Upper lobe of left lung (tissue), 6 donors: ENCODE results near the gene ATOH8. TPM values are rescaled to one million over a fixed set of nuclear protein-coding genes. Genes with fewer than 3 reads are reported as not detected.

Experiments used
- ATAC-seq, 2 donors: fragments of 200-7000 bp; cut with Tn5 transposase; one replicate each; pipeline ENCODE4 v1.9.1; 2022; ENCODE audit warnings: mild to moderate bottlenecking in 2 of 2, moderate library complexity in 2 of 2; ENCODE audit not compliant: low FRiP score in 2 of 2
- DNase-seq, 2 donors: peaks; one replicate each; pipeline ENCODE4 v3.0.0-alpha.2; 2019 to 2020
- H3K27ac ChIP-seq, 4 donors: fragments of 200-600 bp; sonication (generic); one replicate each; pipeline ENCODE4 v1.5.1; 2016 to 2019
- H3K27me3 ChIP-seq, 4 donors: fragments of 200-600 bp; sonication (generic); one replicate each; pipeline ENCODE4 v1.5.1; 2017 to 2019
- H3K36me3 ChIP-seq, 4 donors: fragments of 200-600 bp; sonication (generic); one replicate each; pipeline ENCODE4 v1.5.1; 2016 to 2019
- H3K4me1 ChIP-seq, 4 donors: fragments of 200-600 bp; sonication (generic); one replicate each; pipeline ENCODE4 v1.5.1; 2018 to 2019
- H3K4me3 ChIP-seq, 4 donors: fragments of 200-600 bp; sonication (generic); one replicate each; pipeline ENCODE4 v1.5.1; 2017 to 2019; ENCODE audit warnings: mild to moderate bottlenecking in 2 of 4, moderate library complexity in 1 of 4
- H3K9me3 ChIP-seq, 4 donors: fragments of 200-600 bp; sonication (generic); one replicate each; pipeline ENCODE4 v1.5.1; 2018 to 2019
- EP300 ChIP-seq, 4 donors: sonication (generic); formaldehyde crosslinking; IDR thresholded peaks; one replicate each; pipeline ENCODE4 v1.5.1; 2017; ENCODE audit warnings: antibody characterized with exemption in 4 of 4, control low read depth in 2 of 4
- POLR2A ChIP-seq, 4 donors: fragments of 450-650 bp; IDR thresholded peaks; one replicate each; pipeline ENCODE4 v1.5.1; 2016 to 2017; ENCODE audit warnings: antibody characterized with exemption in 4 of 4, mild to moderate bottlenecking in 2 of 4
- POLR2AphosphoS5 ChIP-seq, 2 donors: sonication (generic); formaldehyde crosslinking; IDR thresholded peaks; one replicate each; pipeline ENCODE4 v1.5.1; 2017; ENCODE audit warnings: antibody characterized with exemption in 2 of 2
- WGBS, 2 donors: methylation state at CpG; one replicate each; pipeline ENCODE4 v1.1.5; 2017 to 2018; 5-methylcytosine and 5-hydroxymethylcytosine counted together
- total RNA-seq, 6 donors: library from RNA; depleted of rRNA in 4 of 6; stranded (reverse); fragments of >200 nt in 4 of 6; gene quantifications; one replicate each; pipeline versions ENCODE4 v1.1.0 to v1.2.1, GENCODE V29; 2016 to 2021
- TF ChIP-seq, protein P1 (sequence below), 6 experiments: fragments of 450-650 bp in 4 of 6; fragments of 200-600 bp in 2 of 6; sonication (generic) in 2 of 6; IDR thresholded peaks; one replicate each; pipeline ENCODE4 v1.5.1; 2016 to 2019; ENCODE audit warnings: antibody characterized with exemption in 6 of 6
- donor health status: DM: no; HTN: no; CAD: no; lungs with moderate emphysema.
- donor health status: DM: no; HTN: yes; CAD: no; lungs with severe emphysema.

Gene ATOH8
- total RNA-seq, 6 donors from 2014 or later: 60.2 to 121 (median 85.1) TPM

DNA sequence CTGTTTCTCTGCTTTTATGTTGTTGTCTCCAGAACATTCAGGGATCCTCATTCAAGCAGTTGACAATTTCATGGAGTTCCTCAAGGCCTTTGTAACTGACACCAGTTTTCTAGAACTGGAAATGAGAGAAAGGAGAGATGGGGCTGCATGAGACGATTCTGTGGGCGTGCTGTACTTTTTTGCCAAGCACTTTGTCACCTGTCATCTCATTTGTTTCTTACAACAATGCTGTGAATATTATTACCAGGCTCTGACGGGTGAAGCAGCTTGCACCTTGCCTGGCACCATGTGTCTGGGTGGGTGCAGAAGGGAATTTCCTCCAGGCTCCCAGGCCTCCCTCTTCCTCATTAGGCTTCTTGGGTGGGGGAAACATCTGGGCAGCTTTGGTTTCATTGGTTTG is 22.2 kb upstream of the ATOH8 start:
- no peaks in the 10 kb centered on the region for H3K36me3 ChIP-seq
- H3K27me3 ChIP-seq: no peaks in the 10 kb centered on the region
- no peaks in the 10 kb centered on the region for H3K9me3 ChIP-seq
- ATAC-seq: no peak
- H3K27ac ChIP-seq: no peak overlapping the region
- no peak for DNase-seq
- peaks cover 24 to 30% (median 26%) of the 10 kb centered on the region in 4 donors for H3K4me1 ChIP-seq
- 66 to 74% methylated on average over 3 of the region's 3 CpGs for WGBS, 2 donors
- no peak overlapping the region for H3K4me3 ChIP-seq
- no peak for TF ChIP-seq EP300 (IDR thresholded peaks at IDR 0.05)
- TF ChIP-seq POLR2A (IDR thresholded peaks at IDR 0.05): no peak
- TF ChIP-seq, protein P1, sequence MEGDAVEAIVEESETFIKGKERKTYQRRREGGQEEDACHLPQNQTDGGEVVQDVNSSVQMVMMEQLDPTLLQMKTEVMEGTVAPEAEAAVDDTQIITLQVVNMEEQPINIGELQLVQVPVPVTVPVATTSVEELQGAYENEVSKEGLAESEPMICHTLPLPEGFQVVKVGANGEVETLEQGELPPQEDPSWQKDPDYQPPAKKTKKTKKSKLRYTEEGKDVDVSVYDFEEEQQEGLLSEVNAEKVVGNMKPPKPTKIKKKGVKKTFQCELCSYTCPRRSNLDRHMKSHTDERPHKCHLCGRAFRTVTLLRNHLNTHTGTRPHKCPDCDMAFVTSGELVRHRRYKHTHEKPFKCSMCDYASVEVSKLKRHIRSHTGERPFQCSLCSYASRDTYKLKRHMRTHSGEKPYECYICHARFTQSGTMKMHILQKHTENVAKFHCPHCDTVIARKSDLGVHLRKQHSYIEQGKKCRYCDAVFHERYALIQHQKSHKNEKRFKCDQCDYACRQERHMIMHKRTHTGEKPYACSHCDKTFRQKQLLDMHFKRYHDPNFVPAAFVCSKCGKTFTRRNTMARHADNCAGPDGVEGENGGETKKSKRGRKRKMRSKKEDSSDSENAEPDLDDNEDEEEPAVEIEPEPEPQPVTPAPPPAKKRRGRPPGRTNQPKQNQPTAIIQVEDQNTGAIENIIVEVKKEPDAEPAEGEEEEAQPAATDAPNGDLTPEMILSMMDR (IDR thresholded peaks at IDR 0.05): no peak
- TF ChIP-seq POLR2AphosphoS5 (IDR thresholded peaks at IDR 0.05): no peak

DNA sequence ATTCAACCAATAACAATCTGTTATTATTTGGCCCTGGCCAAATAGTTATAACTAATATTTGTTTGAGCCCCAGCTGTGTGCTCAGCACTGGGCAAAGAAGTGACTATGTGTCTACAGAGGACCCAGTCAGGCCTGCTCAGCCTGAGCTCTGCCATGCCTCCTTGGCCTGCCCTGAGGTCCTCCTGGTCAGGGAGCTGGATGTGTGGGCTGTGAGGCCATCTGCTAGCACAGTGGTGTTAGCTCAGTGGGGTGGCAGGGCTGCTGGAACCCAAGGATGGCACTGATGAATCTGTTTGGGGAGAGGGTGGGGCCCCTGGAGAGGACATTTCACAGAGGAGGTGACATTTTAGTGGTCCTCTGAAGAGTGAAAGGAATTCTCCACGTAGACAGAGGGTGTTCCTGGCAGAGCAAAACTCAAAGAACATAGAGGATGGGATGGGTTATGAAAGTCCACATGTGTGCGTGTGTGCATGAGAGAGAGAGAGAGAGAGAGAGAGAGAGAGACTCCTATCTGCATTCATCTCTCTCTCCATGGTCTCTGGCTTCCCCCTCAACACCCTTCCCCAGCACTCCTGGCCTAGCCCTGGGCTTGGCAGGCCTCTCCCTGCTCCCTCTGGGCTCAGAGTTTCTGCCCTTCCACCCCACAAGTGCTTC is 21.2 kb upstream of the ATOH8 start:
- DNase-seq (no peak), ATAC-seq (no peak)
- Histone ChIP-seq H3K4me1 (peaks cover 19 to 28% (median 24%) of the 10 kb centered on the region in 4 donors), H3K36me3 (no peaks in the 10 kb centered on the region), H3K27me3 (no peaks in the 10 kb centered on the region), H3K4me3 (no peak overlapping the region), H3K27ac (no peak overlapping the region), H3K9me3 (no peaks in the 10 kb centered on the region)
- TF ChIP-seq, protein P1 (IDR thresholded peaks at IDR 0.05): no peak
- no peak for TF ChIP-seq EP300 (IDR thresholded peaks at IDR 0.05)
- no peak for TF ChIP-seq POLR2A (IDR thresholded peaks at IDR 0.05)
- no peak for TF ChIP-seq POLR2AphosphoS5 (IDR thresholded peaks at IDR 0.05)
- 57 to 65% methylated on average over 1 to 2 of the region's 2 CpGs for WGBS, 2 donors

DNA sequence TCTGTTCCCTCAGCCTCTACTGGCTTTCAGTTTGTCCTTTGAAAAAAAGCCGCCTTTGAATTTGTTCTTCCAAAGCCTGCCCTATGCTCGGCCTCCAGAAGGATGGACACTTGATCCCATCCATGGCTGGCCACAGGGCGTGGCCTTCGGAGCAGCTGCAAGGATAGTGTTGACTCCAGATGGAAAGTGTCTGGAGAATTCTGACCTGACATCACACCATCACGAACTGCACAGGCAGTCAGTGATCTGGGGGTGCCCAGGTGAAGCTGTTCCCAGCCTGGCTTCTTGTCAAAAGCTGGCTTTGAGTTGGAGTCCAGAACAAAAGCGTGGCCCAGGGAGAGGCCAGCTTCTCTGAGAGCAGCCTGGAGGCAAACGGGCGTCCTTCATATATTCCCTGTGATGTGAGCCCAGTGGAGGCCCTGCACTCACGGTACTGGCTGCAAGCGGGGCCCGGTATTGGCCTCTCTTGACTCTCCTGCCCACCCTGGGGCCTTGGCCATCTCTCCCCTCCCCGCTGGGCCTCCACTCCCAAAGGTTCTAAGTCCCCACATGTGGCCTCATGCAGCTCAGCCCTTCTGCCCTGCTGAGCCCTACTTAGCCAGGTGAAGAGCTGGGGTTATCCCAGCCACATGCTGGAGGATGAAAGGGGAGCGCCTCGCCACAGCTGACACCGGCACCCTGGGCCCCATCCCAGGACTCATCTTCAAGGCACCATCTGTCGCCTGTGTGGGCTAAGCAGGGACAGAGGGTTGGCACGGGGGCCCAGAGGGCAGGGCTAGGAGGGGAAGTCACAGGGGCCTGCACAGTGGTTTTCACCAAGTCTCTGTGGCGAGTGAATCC is 20.4 kb upstream of the ATOH8 start:
- no peak overlapping the region for H3K27ac ChIP-seq
- TF ChIP-seq EP300 (IDR thresholded peaks at IDR 0.05) (no peak), POLR2AphosphoS5 (IDR thresholded peaks at IDR 0.05) (no peak), POLR2A (IDR thresholded peaks at IDR 0.05) (no peak)
- TF ChIP-seq, protein P1 (IDR thresholded peaks at IDR 0.05): no peak
- WGBS, 2 donors: 86 to 92% methylated on average over 8 to 18 of the region's 18 CpGs
- ATAC-seq (peak in 1 of 2 donors; percentile 7), DNase-seq (no peak)
- H3K4me3 ChIP-seq: no peak overlapping the region
- H3K27me3 ChIP-seq: no peaks in the 10 kb centered on the region
- H3K36me3 ChIP-seq: no peaks in the 10 kb centered on the region
- H3K9me3 ChIP-seq: no peaks in the 10 kb centered on the region
- peaks cover 12 to 25% (median 16%) of the 10 kb centered on the region in 4 donors for H3K4me1 ChIP-seq

DNA sequence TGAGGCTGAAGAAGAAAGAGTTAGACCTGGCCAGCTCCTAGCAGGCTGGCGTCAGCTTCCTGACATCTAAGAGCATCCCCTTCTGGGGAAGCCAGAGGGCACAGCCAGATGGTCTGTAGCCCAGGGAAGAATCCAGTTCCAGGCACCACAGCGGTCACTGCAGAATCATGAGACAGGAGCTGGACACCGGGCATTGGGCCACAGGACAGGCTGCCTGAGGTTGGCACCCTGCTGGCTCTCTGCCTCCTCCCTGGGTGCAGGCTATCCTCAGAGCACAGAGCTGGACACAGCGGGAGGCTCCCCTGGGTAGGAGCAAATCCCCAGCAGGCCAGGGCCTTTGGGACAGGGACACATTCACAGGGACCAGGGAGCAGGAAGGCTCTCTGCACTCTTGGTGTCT is 19.8 kb upstream of the ATOH8 start:
- no peak for DNase-seq

More for the DNA sequence above, 19.8 kb upstream of the ATOH8 start:
- TF ChIP-seq POLR2A (IDR thresholded peaks at IDR 0.05) (no peak), POLR2AphosphoS5 (IDR thresholded peaks at IDR 0.05) (no peak), EP300 (IDR thresholded peaks at IDR 0.05) (no peak)
- TF ChIP-seq, protein P1 (IDR thresholded peaks at IDR 0.05): no peak
- Histone ChIP-seq H3K27me3 (no peaks in the 10 kb centered on the region), H3K4me3 (no peak overlapping the region), H3K27ac (no peak overlapping the region), H3K9me3 (no peaks in the 10 kb centered on the region), H3K4me1 (peaks cover 6 to 19% (median 10%) of the 10 kb centered on the region in 4 donors), H3K36me3 (no peaks in the 10 kb centered on the region)
- 95 to 96% methylated on average over 2 to 3 of the region's 4 CpGs for WGBS, 2 donors
- no peak for ATAC-seq
